ENCODE measurements around the gene FAM110D. TPM values are rescaled to one million over a fixed set of nuclear protein-coding genes. Genes with fewer than 3 reads are reported as not detected.

Gene FAM110D
- polyA plus RNA-seq, 1 of the 3 experiments (the other 2 are of a cell fraction) = 0.64 TPM

GRCh38 chr1:26122988-26123973 is 35.6 kb upstream of the FAM110D start:
- peaks cover 15 to 19% of the 10 kb centered on the region in 2 experiments for H3K36me3 ChIP-seq (replicated peaks in 1 of 2; ENCODE audit: control insufficient read depth in 1 of 2, insufficient read depth in 2 of 2, low read length in 1 of 2)
- ChIA-PET POLR2A (no interaction called here), CTCF (interaction anchor here (0.8 to 11.3 kb wide), 9 partner anchors 11 to 46 kb away, joined by 3 to 91 read pairs (median 4); partner anchors contain the start of gene PDIK1L)
- H3K9me2 ChIP-seq = no peaks in the 10 kb centered on the region
- no peak for DNase-seq
- no peaks in the 10 kb centered on the region for H3K9me3 ChIP-seq
- H3K4me1 ChIP-seq (ENCODE audit: control insufficient read depth in 1 of 2, insufficient read depth in 2 of 2, low read depth in 1 of 2, low read length in 1 of 2) = peaks cover 7 to 8% of the 10 kb centered on the region in 2 experiments; a peak in 3 of 4 replicates
- no peaks in the 10 kb centered on the region; the same call in 1 of the 2 replicates for H4K20me1 ChIP-seq (ENCODE audit: insufficient read depth)
- peaks cover 8% of the 10 kb centered on the region; the same call in 1 of the 2 replicates for H3K79me2 ChIP-seq (ENCODE audit: insufficient read depth)
- TF ChIP-seq TCF12 (IDR thresholded peaks at IDR 0.05) (peak; percentile 63), NFIC (IDR thresholded peaks at IDR 0.05; ENCODE audit: borderline replicate concordance) (peak; percentile 85), FOSL2 (IDR thresholded peaks at IDR 0.05; ENCODE audit: borderline replicate concordance, low read depth) (peak; percentile 55; the same call in 1 of the 2 replicates), USF1 (IDR thresholded peaks at IDR 0.05; ENCODE audit: borderline replicate concordance, low read depth) (0 out of 2 replicates have a peak, but pooled peaks have one; percentile 9), POLR2AphosphoS5 (IDR thresholded peaks at IDR 0.05; ENCODE audit: low read depth, low read length) (no peak), RXRA (IDR thresholded peaks at IDR 0.05; ENCODE audit: borderline replicate concordance, low read depth) (peak; percentile 50; the same call in 1 of the 2 replicates), EP300 (IDR thresholded peaks at IDR 0.05; ENCODE audit: borderline replicate concordance in 1 of 2, low read depth in 1 of 2, low read length in 1 of 2) (0 out of 4 replicates have a peak, but pooled peaks of 1 of the 2 experiments have one; percentile 33), YY1 (IDR thresholded peaks at IDR 0.05; ENCODE audit: low read depth) (peak; percentile 29; the same call in 1 of the 2 replicates), PBX3 (IDR thresholded peaks at IDR 0.05) (no peak; the same call in 1 of the 2 replicates), EZH2phosphoT487 (IDR thresholded peaks at IDR 0.05; ENCODE audit: borderline replicate concordance, low read depth) (no peak), JUND (IDR thresholded peaks at IDR 0.05) (peak; percentile 48; the same call in 1 of the 2 replicates)
- peak overlapping the region; percentile 10; the same call in 1 of the 2 replicates for H3K4me2 ChIP-seq
- peaks cover 20% of the 10 kb centered on the region for H3F3A ChIP-seq (replicated peaks; ENCODE audit: insufficient read depth)
- 54% methylated on average over 7 of the region's 7 CpGs for WGBS (ENCODE audit: low lambda C conversion rate)
- H3K27ac ChIP-seq (ENCODE audit: low read depth in 2 of 2, low read length in 1 of 2) = peak overlapping the region in 1 of 2 experiments; percentile 56
- H3K9ac ChIP-seq = no peak overlapping the region
- H3K27me3 ChIP-seq (ENCODE audit: insufficient read depth) = no peaks in the 10 kb centered on the region
- H2AFZ ChIP-seq (ENCODE audit: low read depth) = 0 out of 2 replicates have a peak overlapping the region, but pooled peaks have one; percentile 2
- H3K4me3 ChIP-seq (ENCODE audit: low read depth in 2 of 2, low read length in 1 of 2) = no peak overlapping the region
